GM12875 (cell line): ENCODE results near the gene ENOX1.

Experiments used
- H3K4me3 ChIP-seq: one replicate; pipeline ENCODE4 v1.5.1; 2011; ENCODE audit warnings: low read depth, low read length, control low read depth
- CTCF ChIP-seq: IDR thresholded peaks from 2 replicates; pipeline ENCODE4 v1.5.1; 2011; ENCODE audit warnings: low read depth, mild to moderate bottlenecking, control low read depth, inconsistent platforms, low read length, moderate library complexity, borderline replicate concordance; ENCODE audit not compliant: insufficient read depth

The ENOX1 gene

GRCh38 chr13:43300865-43301264 is 485.9 kb downstream of the ENOX1 start:
- no peak overlapping the region for H3K4me3 ChIP-seq
- TF ChIP-seq CTCF = no peak

DNA sequence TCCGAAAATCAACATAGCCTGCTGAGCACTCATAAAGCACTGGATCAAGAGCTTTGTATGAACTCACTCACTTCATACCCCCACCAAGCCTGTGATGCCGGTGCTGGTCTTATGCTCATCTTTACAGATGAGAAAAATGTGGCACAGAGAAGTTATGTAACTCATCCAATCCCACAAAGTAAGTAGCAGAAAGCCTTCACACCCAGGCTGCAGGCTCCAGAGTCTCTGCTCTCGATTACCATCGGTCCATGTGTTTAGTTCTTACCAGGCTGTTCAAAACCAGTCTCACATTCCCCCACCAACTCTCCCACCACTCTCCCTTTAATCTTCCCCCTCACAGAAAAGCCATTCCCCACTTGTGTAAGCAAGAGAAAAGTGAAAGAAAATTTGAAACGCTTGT is 487.4 kb downstream of the ENOX1 start:
- no peak for TF ChIP-seq CTCF
- no peak overlapping the region for H3K4me3 ChIP-seq

DNA sequence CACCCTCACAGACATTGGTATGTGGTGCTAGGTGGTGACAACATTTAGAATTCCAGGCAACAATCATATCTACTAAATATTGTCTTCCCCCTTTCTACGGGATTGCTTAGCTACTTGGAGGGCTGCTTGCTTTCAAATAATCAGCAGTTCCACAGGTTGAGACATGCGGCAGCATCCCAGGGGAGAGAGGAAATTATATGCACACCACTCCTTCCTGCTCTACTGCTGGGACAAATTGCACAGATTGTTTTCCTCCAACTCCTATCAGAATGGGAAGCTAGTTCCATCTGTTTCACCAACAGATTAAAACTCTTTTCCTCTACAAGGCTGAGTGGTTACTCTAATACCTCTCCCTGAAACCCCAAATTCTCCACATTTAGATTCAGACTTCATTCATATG is 488.0 kb downstream of the ENOX1 start:
- TF ChIP-seq CTCF = no peak
- no peak overlapping the region for H3K4me3 ChIP-seq

DNA sequence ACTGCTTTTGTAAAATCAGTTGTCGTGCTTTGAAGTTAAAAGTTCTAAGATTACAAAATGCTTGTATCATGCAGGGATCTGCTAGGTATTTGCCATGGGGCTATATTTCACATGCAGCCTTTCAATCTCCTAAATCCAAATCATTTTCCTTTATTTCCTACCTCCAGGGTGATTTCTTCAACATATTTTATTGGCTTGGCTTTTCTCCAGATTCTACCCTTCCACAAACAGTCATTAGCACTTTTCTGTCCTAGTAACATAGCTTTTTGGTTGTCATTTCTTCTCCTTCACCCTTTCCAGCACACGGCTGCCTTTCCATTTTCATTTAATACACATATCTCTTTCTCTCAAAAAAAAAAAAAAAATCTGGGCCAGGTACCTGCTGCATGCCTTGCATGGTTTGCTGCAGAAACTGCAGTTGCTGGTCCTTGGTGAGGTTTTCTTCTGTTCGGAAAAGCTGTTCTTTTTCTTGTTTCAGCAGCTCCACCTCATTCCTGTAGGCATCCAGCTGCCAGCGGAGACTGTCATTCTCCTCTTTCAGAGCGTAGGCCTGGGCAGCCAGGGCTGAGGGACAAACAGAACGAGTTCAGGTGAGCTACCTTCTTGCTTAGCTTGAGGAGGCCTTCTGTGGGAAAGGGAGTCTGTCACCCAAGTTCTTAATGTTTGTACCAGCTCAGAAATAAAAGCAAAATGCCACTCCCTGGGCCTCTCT is 488.6 kb downstream of the ENOX1 start:
- no peak overlapping the region for H3K4me3 ChIP-seq
- no peak for TF ChIP-seq CTCF

- TF ChIP-seq CTCF = no peak
- no peak overlapping the region for H3K4me3 ChIP-seq
Measured at GRCh38 chr13:43295825-43296564, 490.8 kb downstream of the ENOX1 start.

DNA sequence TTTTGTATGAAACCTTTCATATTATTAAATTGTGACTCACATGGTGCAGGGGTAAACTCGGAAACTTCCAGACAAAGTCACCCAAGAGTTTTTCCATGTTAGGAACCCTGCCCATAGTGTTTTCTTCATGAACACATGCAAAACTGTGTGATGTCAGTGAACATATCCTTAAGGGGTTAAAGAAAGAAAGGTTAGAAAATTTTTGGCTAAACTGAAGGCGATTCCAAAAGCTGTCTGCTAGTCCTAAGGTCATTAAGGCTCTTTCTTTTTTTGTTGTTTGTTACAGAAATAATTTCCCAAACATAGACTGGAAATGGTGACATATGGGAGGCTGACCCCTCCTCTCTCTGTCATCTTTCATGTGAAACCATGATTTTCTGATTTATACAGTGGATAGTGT is 491.5 kb downstream of the ENOX1 start:
- TF ChIP-seq CTCF = no peak
- no peak overlapping the region for H3K4me3 ChIP-seq

GRCh38 chr13:43294412-43294811 is 492.4 kb downstream of the ENOX1 start:
- TF ChIP-seq CTCF = no peak
- H3K4me3 ChIP-seq = no peak overlapping the region
